T-cell (primary cell): ENCODE results near the gene SOX6. TPM values are rescaled to one million over a fixed set of nuclear protein-coding genes. Genes with fewer than 3 reads are reported as not detected.

ENCODE experiments used
- ATAC-seq, 4 experiments: fragments of 200-7000 bp in 3 of 4; fragments of 150-1000 bp in 1 of 4; cut with Tn5 transposase; replicated peaks in 1 of 4; 1 replicate in 3 of 4; 2 replicates in 1 of 4; pipeline ENCODE4 v1.10.0; 2021; ENCODE audit warnings: moderate library complexity in 3 of 4, mild to moderate bottlenecking in 2 of 4, moderate number of reproducible peaks in 1 of 4
- CTCF ChIA-PET, 2 donors: fragments of 300-600 bp; sonication (Branson Sonifier 250); formaldehyde crosslinking; loops; one replicate each; lab custom pipeline; 2022; ENCODE audit warnings: antibody characterized with exemption in 2 of 2; lab: Charles Lee
- POLR2A ChIA-PET, 2 donors: fragments of 300-600 bp; sonication (Branson Sonifier 250); formaldehyde crosslinking; loops; one replicate each; lab custom pipeline; 2022; ENCODE audit warnings: antibody characterized with exemption in 2 of 2; lab: Charles Lee
- DNase-seq, 35 experiments: peaks; one replicate each; pipeline versions ENCODE4 v3.0.0 to v3.0.0-alpha.2; 2013 to 2023
- H3K27ac ChIP-seq: one replicate; pipeline ENCODE4 v1.5.1; 2013; ENCODE audit warnings: low read length
- H3K27me3 ChIP-seq, 2 experiments: replicated peaks in 1 of 2; 1 replicate in 1 of 2; 2 replicates in 1 of 2; pipeline versions ENCODE4 v1.6.1 to v1.7.0; 2013; ENCODE audit warnings: low read length in 1 of 2, mixed read lengths in 1 of 2; ENCODE audit not compliant: control insufficient read depth in 2 of 2, insufficient read depth in 2 of 2; ENCODE audit errors: extremely low read depth in 1 of 2
- H3K36me3 ChIP-seq, 2 donors: 1 replicate in 1 of 2; 2 replicates in 1 of 2; pipeline versions ENCODE4 v1.6.1 to v1.7.0; 2013; ENCODE audit warnings: low read length in 1 of 2; ENCODE audit not compliant: control insufficient read depth in 2 of 2, insufficient read depth in 1 of 2; ENCODE audit errors: extremely low read depth in 1 of 2
- H3K4me1 ChIP-seq, 2 experiments: 1 replicate in 1 of 2; 2 replicates in 1 of 2; pipeline versions ENCODE4 v1.6.1 to v1.7.0; 2013; ENCODE audit warnings: low read length in 2 of 2, mixed read lengths in 1 of 2; ENCODE audit not compliant: insufficient read depth in 2 of 2, control insufficient read depth in 1 of 2; ENCODE audit errors: extremely low read depth in 1 of 2
- H3K4me3 ChIP-seq, 2 donors: 1 replicate in 1 of 2; 2 replicates in 1 of 2; pipeline versions ENCODE4 v1.5.1 to v1.7.0; 2013; ENCODE audit warnings: mild to moderate bottlenecking in 2 of 2, low read length in 1 of 2, moderate library complexity in 1 of 2; ENCODE audit not compliant: control insufficient read depth in 1 of 2; ENCODE audit errors: extremely low read depth in 1 of 2
- H3K9me3 ChIP-seq: 2 replicates; pipeline ENCODE4 v1.7.0; 2013
- H3K27ac Mint-ChIP-seq, 2 donors: one replicate each; pipeline ENCODE4 v1.8.0; 2020 to 2021; ENCODE audit warnings: mild to moderate bottlenecking in 2 of 2, mixed read lengths in 2 of 2
- H3K27me3 Mint-ChIP-seq, 2 donors: one replicate each; pipeline ENCODE4 v1.8.0; 2021 to 2022; ENCODE audit warnings: mixed read lengths in 2 of 2
- H3K36me3 Mint-ChIP-seq: one replicate; pipeline ENCODE4 v1.8.0; 2021; ENCODE audit warnings: mixed read lengths
- H3K4me1 Mint-ChIP-seq, 3 donors: one replicate each; pipeline ENCODE4 v1.8.0; 2020 to 2022; ENCODE audit warnings: mixed read lengths in 3 of 3, mild to moderate bottlenecking in 1 of 3
- H3K4me3 Mint-ChIP-seq, 3 donors: one replicate each; pipeline ENCODE4 v1.8.0; 2020 to 2022; ENCODE audit warnings: mild to moderate bottlenecking in 3 of 3, mixed read lengths in 3 of 3, moderate library complexity in 3 of 3
- H3K9me3 Mint-ChIP-seq, 3 donors: one replicate each; pipeline ENCODE4 v1.8.0; 2020 to 2022; ENCODE audit warnings: mixed read lengths in 3 of 3
- WGBS: methylation state at CpG from one replicate; pipeline ENCODE4 v1.1.5; 2013; ENCODE audit warnings: missing lambda C conversion rate; ENCODE audit not compliant: insufficient coverage; 5-methylcytosine and 5-hydroxymethylcytosine counted together
- total RNA-seq, 35 experiments: library from RNA in 6 of 35; stranded (reverse) in 6 of 35; fragments of 120-200 nt in 1 of 35; gene quantifications; one replicate each; pipeline versions ENCODE4 v1.2.1 to v1.2.4 and lab custom pipeline; 2013 to 2026

SOX6 gene
- total RNA-seq, 5 donors from 2014 or later (not counting 1 experiment from before 2014, with no cell fraction given), result 0.16 TPM; not detected in 4

DNA sequence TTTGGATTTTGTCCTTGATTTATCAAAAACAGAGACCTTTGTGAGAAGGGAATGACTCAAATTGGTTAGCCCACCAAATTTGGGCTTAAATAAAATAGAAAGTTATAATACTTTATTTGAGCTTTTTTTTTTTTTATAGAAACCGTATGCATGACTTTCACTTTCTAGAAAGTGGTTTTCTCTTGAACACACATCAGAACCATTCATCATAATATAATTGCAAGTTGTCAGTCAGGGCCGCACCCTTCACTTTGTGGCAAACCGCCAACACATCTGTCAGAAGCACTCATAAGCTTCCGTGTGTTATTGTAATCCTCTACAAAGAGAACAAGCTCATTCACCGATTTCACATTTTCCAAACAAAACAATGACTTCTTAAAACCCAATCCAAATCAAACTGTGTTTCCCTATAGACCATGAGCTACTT is 76.1 kb downstream of the SOX6 start:
- Histone ChIP-seq H3K27ac (no peak overlapping the region), H3K36me3 (no peaks in the 10 kb centered on the region), H3K27me3 (no peaks in the 10 kb centered on the region), H3K4me1 (peaks cover 0 to 4% of the 10 kb centered on the region in 2 experiments), H3K9me3 (no peaks in the 10 kb centered on the region), H3K4me3 (no peak overlapping the region)
- CTCF ChIA-PET, result interaction anchor here in 1 of 2 donors (0.6 kb wide), 1 partner anchor 57 kb away, joined by 3 read pairs; no protein-coding TSS in a partner anchor
- Mint-ChIP-seq H3K27me3 (no peaks in the 10 kb centered on the region), H3K36me3 (no peaks in the 10 kb centered on the region), H3K4me3 (no peak overlapping the region), H3K27ac (no peak overlapping the region), H3K9me3 (peaks cover 0 to 4% (median 0%) of the 10 kb centered on the region in 3 donors), H3K4me1 (no peaks in the 10 kb centered on the region)
- no peak for ATAC-seq
- peak in 2 of 35 experiments; percentile 1 to 3 for DNase-seq
- WGBS, result 8% methylated on average over 3 of the region's 5 CpGs
- POLR2A ChIA-PET, result no interaction called here

DNA sequence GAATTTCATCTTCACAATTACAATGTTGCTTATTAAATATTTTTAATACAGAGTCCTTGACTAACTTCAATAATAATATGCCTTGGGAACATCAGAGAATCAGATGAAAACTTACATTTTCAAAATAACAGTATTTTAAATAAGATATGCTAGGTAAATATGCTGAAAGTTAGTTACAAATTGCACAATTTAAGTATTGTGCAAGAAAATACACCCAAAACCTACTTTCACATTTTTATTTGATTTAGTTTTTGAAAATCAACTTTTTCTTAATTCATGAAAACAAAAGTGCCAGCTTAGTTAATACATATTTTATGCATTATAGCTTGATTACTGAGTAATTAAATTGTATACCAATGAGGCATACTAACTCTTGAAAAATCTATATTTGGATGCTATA is 76.8 kb downstream of the SOX6 start:
- ATAC-seq (no peak), DNase-seq (no peak)
- POLR2A ChIA-PET, result no interaction called here
- Mint-ChIP-seq H3K27ac (no peak overlapping the region), H3K4me3 (no peak overlapping the region), H3K9me3 (peaks cover 0 to 4% (median 0%) of the 10 kb centered on the region in 3 donors), H3K4me1 (no peaks in the 10 kb centered on the region), H3K36me3 (no peaks in the 10 kb centered on the region), H3K27me3 (no peaks in the 10 kb centered on the region)
- CTCF ChIA-PET, result no interaction called here
- Histone ChIP-seq H3K36me3 (no peaks in the 10 kb centered on the region), H3K4me1 (peaks cover 0 to 4% of the 10 kb centered on the region in 2 experiments), H3K27ac (no peak overlapping the region), H3K4me3 (no peak overlapping the region), H3K27me3 (no peaks in the 10 kb centered on the region), H3K9me3 (no peaks in the 10 kb centered on the region)

DNA sequence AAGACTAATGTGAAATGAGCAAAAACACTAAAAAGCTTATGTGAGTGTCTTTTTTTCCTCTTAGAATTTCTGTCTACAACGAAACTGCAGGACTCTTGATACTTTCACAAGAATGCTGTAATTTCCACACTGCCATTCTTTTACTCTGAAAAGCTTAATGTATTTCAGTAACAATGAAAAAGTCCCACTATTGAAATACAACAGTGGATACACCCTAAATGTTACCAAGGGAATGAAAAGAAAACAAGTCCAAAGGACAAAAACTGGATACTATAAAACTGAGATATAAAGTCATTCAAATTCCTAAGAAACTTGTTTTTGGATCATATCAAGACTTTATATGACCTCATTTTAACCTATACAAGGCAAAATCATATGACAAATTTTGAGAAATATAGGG is 77.4 kb downstream of the SOX6 start:
- POLR2A ChIA-PET, result no interaction called here
- no CpG with 5 or more reads among the region's 1 CpG for WGBS
- no peaks in the 10 kb centered on the region for H3K9me3 ChIP-seq
- no peak overlapping the region for H3K27ac Mint-ChIP-seq
- no peak for DNase-seq
- H3K36me3 Mint-ChIP-seq, result no peaks in the 10 kb centered on the region
- peaks cover 0 to 4% (median 0%) of the 10 kb centered on the region in 3 donors for H3K9me3 Mint-ChIP-seq
- peaks cover 0 to 4% of the 10 kb centered on the region in 2 experiments for H3K4me1 ChIP-seq
- CTCF ChIA-PET, result no interaction called here
- no peak for ATAC-seq
- no peaks in the 10 kb centered on the region for H3K27me3 ChIP-seq
- H3K36me3 ChIP-seq, result no peaks in the 10 kb centered on the region
- no peaks in the 10 kb centered on the region for H3K27me3 Mint-ChIP-seq
- no peak overlapping the region for H3K27ac ChIP-seq
- no peak overlapping the region for H3K4me3 Mint-ChIP-seq
- H3K4me1 Mint-ChIP-seq, result no peaks in the 10 kb centered on the region
- no peak overlapping the region for H3K4me3 ChIP-seq

DNA sequence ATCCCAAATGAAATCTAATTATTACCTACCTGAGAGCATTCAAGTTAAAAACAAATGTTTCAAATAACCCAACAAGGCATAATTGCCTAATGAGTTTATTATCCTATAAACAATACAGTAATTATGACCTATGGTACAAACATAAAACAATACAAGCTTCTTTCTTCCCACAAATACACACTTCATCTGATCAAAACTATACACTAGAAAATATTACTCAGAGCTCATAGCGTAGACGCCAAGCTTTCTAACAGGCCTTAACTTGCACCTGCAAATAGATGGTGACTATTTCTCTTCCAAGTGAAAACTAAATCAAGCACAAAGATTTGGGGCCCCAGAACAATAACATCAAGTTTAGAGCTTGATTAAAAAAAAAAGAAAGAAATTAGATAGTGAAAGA is 78.1 kb downstream of the SOX6 start:
- ChIA-PET CTCF (interaction anchor here in 1 of 2 donors (0.7 kb wide), 1 partner anchor 308 kb away, joined by 4 read pairs; no protein-coding TSS in a partner anchor), POLR2A (interaction anchor here in 1 of 2 donors (0.6 kb wide), 1 partner anchor 14 kb away, joined by 3 read pairs; no protein-coding TSS in a partner anchor)
- WGBS, result no CpG with 5 or more reads among the region's 2 CpGs

DNA sequence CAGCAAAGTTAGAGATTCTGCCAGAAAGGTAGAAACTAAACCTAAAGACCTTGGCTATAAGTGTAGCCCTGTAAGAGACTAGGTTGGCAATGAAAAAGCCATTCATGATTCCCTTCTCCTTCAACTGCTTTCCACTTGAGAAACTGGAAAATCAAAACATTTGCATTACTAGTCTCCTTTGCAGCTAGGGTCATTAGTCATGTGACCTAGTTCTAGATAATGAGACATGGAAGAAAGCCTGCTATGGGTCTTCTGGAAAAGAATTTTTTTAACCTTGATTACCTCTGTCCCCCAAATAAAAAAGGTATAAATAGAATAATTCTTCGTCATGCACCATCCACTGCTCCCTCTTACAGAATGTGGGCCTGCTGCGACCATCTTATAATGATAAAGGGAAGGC is 80.1 kb downstream of the SOX6 start:
- Histone ChIP-seq H3K36me3 (no peaks in the 10 kb centered on the region), H3K27me3 (no peaks in the 10 kb centered on the region), H3K27ac (no peak overlapping the region), H3K9me3 (no peaks in the 10 kb centered on the region), H3K4me3 (no peak overlapping the region), H3K4me1 (peaks cover 0 to 4% of the 10 kb centered on the region in 2 experiments)
- H3K27ac Mint-ChIP-seq, result no peak overlapping the region
- no CpG with 5 or more reads among the region's 2 CpGs for WGBS
- POLR2A ChIA-PET, result no interaction called here
- no peaks in the 10 kb centered on the region for H3K27me3 Mint-ChIP-seq
- DNase-seq (no peak), ATAC-seq (no peak)
- no peaks in the 10 kb centered on the region for H3K36me3 Mint-ChIP-seq
- CTCF ChIA-PET, result no interaction called here
- peaks cover 0 to 3% (median 1%) of the 10 kb centered on the region in 3 donors for H3K9me3 Mint-ChIP-seq
- H3K4me1 Mint-ChIP-seq, result no peaks in the 10 kb centered on the region
- H3K4me3 Mint-ChIP-seq, result no peak overlapping the region

More for the DNA sequence above, 78.1 kb downstream of the SOX6 start:
- no peaks in the 10 kb centered on the region for H3K4me1 Mint-ChIP-seq
- peaks cover 0 to 4% of the 10 kb centered on the region in 2 experiments for H3K4me1 ChIP-seq
- H3K9me3 ChIP-seq, result no peaks in the 10 kb centered on the region
- no peaks in the 10 kb centered on the region for H3K36me3 ChIP-seq
- H3K27ac ChIP-seq, result no peak overlapping the region
- no peaks in the 10 kb centered on the region for H3K27me3 Mint-ChIP-seq
- no peak for DNase-seq
- no peaks in the 10 kb centered on the region for H3K36me3 Mint-ChIP-seq
- no peak overlapping the region for H3K4me3 Mint-ChIP-seq
- H3K27ac Mint-ChIP-seq, result no peak overlapping the region
- peaks cover 0 to 4% (median 0%) of the 10 kb centered on the region in 3 donors for H3K9me3 Mint-ChIP-seq
- H3K4me3 ChIP-seq, result no peak overlapping the region
- ATAC-seq, result no peak
- no peaks in the 10 kb centered on the region for H3K27me3 ChIP-seq

DNA sequence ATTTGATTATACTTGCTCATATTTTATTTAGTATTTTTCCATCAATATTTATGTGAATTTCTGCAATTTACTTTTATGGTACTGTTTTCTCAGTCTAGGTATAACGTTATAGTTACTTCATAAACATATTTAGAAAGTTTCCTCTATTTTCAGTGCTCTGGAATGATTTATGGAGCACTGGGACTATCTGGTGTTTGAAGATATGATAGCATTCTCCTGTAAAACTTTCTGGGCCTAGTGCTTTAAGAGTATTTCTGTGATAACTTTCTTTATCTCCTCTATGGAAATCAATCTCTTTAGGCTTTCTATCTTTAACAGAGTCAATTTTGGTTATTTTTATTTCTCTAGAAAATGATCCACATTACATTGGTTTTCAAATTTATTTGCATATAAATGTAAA is 85.1 kb downstream of the SOX6 start:
- H3K4me3 ChIP-seq, result no peak overlapping the region
- no peaks in the 10 kb centered on the region for H3K4me1 ChIP-seq
- Mint-ChIP-seq H3K4me1 (no peaks in the 10 kb centered on the region), H3K9me3 (peaks cover 0 to 14% (median 5%) of the 10 kb centered on the region in 3 donors), H3K27ac (no peak overlapping the region), H3K4me3 (no peak overlapping the region), H3K27me3 (no peaks in the 10 kb centered on the region), H3K36me3 (no peaks in the 10 kb centered on the region)
- DNase-seq (no peak), ATAC-seq (no peak)
- WGBS, result no CpG with 5 or more reads among the region's 1 CpG
- H3K27ac ChIP-seq, result no peak overlapping the region
- H3K27me3 ChIP-seq, result no peaks in the 10 kb centered on the region
- H3K36me3 ChIP-seq, result no peaks in the 10 kb centered on the region
- no peaks in the 10 kb centered on the region for H3K9me3 ChIP-seq
- ChIA-PET POLR2A (no interaction called here), CTCF (no interaction called here)

DNA sequence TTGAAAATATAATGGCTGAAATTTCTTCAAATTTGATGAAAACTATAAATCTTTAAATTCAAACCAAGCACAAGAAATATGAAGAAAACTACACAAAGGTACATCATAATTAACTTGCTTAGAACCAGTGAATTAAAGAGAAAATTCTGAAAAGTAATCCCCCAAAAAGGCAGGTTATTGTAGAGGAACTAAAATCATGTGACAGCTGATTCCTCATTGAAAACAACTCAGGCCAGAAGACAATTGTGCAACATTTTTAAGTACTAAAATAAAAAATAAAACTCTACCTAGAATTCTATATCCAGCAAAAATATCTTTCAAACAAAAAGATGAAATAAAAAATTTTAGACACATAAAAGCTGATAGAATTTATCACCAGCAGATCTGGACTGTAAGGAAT is 90.3 kb downstream of the SOX6 start:
- no peaks in the 10 kb centered on the region for H3K4me1 ChIP-seq
- DNase-seq (no peak), ATAC-seq (no peak)
- Mint-ChIP-seq H3K36me3 (no peaks in the 10 kb centered on the region), H3K9me3 (peaks cover 1 to 25% (median 4%) of the 10 kb centered on the region in 3 donors), H3K4me3 (no peak overlapping the region), H3K4me1 (no peaks in the 10 kb centered on the region), H3K27ac (no peak overlapping the region), H3K27me3 (no peaks in the 10 kb centered on the region)
- H3K27ac ChIP-seq, result no peak overlapping the region
- H3K9me3 ChIP-seq, result no peaks in the 10 kb centered on the region
- ChIA-PET CTCF (no interaction called here), POLR2A (no interaction called here)
- H3K36me3 ChIP-seq, result no peaks in the 10 kb centered on the region
- no peaks in the 10 kb centered on the region for H3K27me3 ChIP-seq
- no peak overlapping the region for H3K4me3 ChIP-seq
